GM18499 (cell line): ENCODE measurements around the gene HNRNPF.
A peak's percentile ranks its signal among the peaks of the same experiment; 100 is the strongest.
"Not testable (repeated sequence)": the region's sequence is repeated elsewhere in the genome, so short reads cannot be mapped to it uniquely, and the experiment has no call there.

ENCODE experiments used
- ATAC-seq: cut with Tn5 transposase; IDR thresholded peaks from one replicate; pipeline ENCODE4 v1.9.1; 2021; ENCODE audit warnings: moderate number of reproducible peaks; ENCODE audit not compliant: insufficient read depth, unreplicated experiment

HNRNPF gene

DNA sequence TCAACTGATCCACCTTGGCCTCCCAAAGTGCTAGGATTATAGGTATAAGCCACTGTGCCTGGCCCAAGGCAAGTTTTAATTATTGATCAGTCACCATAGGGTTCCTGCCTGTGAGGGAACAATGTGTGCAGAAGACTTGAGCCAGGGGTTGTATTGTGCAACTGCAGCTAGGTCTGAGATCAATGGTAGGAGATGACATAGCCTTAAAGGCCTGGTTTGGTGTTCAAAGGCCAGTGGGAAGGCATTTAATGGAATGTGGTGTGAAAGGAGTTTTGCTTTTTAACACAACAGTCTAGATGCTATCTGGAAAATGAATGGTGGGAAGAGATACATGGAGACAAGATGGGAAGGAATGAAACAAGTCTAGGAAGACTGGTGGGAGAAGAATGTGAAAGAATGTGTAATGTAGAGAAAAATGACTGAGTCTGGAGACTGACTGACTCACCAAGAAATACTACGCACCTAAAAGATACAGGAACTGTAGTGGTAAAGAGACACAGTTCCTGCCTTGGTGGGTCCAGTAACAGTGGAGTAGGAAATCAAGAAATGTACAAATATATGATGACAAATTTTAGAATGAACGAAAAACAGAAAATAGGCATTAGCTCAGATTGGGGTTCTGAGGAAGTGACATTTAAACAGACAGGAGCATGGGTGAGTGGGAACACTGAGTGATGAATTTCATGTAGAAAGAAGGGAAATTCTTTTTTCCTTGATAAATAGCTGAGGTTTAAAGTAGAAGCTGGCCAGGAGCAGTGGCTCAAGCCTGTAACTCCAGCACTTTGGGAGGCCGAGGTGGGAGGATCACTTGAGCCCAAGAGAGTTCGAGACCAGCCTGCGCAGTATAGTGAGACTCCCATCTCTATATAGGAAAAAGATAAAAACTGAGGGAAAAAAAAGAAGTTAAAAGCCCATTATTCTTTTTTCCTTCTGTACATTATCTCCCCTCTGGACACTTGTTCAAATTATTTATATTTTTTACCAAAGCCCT lies 9.4 kb downstream of the HNRNPF start:
- no peak for ATAC-seq

GRCh38 chr10:43398939-43399319 lies 10.1 kb downstream of the HNRNPF start:
- no peak for ATAC-seq

DNA sequence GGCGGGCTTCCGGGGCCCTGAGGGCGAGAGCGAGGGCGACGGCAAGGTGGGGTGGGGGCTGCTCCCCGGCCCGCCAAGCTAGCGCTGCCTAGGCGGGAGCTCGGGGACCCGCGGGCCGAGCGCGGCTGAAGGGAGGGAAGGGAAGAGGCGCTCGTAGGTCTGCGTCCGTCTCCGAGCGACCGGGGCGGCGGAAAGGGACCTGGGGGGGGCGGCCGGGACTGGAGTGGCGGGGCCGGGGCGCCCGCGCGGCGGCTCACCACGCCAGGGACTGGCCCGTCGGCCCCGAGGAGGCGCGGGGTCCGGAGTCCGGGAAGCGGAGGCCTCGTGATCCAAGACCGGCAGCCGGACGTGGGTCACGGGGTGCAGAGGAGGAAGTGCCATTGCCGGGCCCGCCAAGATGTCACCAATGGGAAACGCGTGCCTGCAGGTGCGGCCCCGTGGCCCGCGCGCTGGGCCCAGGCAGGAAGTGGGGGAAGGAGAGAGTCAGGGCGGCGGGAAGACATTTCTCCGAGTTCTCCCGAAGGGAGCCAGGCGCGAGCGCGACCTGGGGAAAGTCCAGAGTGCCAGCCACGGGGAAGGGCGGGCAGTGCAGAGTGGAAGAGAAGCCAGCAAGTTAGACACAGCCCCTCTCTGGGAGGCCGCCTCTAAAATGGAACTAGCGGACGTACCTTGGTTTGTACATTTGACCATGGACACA lies 11.9 kb downstream of the HNRNPF start:
- peak; percentile 65 for ATAC-seq

GRCh38 chr10:43396061-43396927 lies 12.7 kb downstream of the HNRNPF start:
- peak; percentile 16 for ATAC-seq

GRCh38 chr10:43395571-43396060 lies 13.4 kb downstream of the HNRNPF start:
- ATAC-seq: no peak

- ATAC-seq: no peak
Observed at GRCh38 chr10:43394868-43395267, 14.1 kb downstream of the HNRNPF start.

DNA sequence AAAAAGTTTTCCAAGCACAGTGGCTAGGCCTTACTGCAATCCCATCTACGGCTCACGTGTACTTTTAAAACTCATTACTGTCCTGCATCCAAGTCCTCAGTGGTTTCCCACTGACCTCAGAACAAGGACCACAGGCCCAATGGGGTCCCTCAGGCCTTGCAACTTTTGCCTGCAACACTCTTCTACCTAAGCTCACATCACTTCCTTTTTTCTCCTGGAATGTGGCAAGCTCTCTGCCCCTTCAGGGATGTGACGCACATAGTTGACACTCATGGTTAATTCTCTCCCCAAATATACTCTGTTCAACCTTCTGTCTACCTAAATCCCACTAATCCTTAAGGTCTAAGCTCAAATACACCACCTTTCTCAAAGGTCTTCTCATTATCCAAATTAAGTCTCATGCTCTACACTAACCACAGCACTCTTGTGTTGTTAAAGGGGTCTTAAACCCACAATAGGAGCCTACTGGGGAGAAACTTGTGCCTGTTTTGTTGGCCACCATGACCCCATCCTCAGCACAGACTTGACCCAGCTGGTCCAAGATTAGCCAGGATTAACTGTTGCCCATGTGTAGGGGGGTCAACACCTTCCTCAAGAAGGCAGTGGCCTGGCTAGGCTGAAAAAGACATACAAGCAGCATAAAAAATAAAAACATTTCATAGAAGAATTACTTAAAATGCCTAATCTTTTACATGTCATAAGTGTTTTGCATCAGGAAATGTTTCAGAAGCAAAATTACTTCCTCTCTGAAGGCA lies 15.2 kb downstream of the HNRNPF start:
- ATAC-seq: no peak

DNA sequence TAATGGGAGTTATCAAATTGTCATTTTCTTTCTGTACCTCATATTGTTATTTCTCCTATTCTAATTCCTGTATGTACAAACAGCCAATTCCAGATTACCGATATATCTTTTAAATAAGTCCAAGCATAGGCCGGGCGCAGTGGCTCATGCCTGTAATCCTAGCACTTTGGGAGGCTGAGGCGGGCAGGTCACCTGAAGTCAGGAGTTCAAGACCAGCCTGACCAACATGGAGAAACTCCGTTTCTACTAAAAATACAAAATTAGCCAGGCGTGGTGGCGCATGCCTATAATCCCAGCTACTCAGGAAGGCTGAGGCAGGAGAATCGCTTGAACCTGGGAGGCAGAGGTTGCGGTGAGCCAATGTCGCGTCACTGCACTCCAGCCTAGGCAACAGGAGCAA lies 15.8 kb downstream of the HNRNPF start:
- ATAC-seq: not testable (repeated sequence)

GRCh38 chr10:43392748-43393147 lies 16.2 kb downstream of the HNRNPF start:
- ATAC-seq: no peak

DNA sequence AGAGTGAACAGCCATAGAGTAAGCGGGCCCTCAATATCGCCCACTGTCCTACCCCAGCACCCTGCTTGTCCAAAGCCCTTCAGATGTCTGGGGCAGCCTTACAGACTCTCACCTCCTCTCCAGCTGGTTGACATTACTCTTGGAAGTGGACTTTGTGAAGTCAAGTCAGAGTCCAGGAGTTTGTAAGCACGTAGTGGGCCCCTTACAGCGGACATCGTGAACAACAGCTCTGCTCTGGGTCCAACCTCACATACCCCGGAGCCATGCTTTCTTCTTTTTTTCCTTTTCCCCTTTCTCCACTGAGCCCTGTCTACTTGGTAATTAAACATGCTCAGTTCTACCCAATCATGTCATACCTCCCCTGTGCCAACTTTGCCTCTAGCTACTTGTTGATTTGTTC lies 17.5 kb downstream of the HNRNPF start:
- ATAC-seq: no peak

DNA sequence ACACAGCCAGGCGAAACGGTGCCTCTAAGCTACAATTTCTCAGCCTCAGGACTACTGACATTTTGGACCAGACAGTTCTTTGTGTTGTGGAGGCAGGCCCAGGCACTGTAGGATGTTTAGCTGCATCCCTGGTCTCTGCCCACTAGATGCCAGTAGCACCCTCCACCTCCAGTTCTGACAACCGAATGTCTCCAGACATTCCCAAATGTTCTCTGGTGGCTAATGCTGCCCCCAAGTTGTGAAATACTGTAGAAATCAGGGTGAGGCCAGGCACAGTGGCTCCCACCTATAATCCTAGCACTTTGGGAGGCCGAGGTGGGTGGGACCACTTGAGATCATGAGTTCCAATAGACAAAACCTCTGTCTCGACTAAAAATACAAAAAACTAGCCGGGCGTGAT lies 18.2 kb downstream of the HNRNPF start:
- ATAC-seq: no peak

- ATAC-seq: no peak
Observed at GRCh38 chr10:43390333-43390732, 18.7 kb downstream of the HNRNPF start.

GRCh38 chr10:43389867-43390266 lies 19.1 kb downstream of the HNRNPF start:
- ATAC-seq: no peak

DNA sequence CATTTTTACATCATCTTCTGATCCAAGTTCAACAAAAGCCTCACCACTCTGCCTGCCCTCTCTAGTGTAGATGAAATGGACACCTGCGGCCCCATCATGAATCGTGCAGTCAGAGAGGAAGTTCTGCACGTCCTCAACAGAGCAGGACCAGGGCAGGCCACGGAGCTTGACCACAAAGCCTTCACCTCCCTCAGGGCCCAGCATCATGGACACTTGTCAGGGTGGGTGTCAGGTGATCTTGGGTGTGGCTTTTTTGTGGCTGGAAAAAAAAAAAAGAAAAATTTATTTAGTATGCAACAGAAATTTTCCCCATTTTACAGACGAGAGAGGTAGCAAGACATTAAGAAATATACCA lies 21.3 kb downstream of the HNRNPF start:
- no peak for ATAC-seq

DNA sequence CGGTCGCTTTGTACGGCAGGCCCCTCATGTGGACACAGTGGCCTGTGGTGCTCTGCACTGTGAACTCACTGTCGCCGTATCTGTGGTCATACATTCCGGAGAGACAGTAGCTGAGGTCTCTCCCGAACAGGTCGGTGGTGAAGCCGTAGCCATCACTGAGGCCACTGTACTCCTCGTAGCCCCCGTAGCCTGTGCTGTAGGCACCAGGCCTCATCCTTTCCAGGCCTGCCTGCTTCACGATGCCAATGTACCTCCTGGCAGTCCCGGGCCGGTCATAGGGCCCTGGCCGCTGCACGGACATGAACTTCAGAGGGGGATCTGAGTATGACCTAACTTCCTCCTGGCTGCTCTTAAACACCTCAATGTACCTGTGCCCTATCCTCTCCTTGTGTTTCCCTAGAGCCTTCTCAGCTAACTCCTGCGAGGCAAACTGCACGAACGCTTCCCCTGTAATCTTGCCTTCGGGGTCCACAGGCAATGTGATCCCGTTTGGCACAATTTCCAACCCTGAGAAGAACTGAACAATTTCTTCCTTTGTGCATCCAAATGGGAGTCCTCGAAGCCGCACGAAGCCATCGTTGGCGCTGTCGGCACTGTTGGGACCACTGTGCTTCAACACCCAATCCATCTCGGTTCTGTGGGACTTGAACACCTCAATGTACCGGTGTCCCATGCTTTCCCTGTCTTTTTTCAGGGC lies 21.9 kb downstream of the HNRNPF start:
- no peak for ATAC-seq

GRCh38 chr10:43386549-43386948 lies 22.4 kb downstream of the HNRNPF start:
- ATAC-seq: no peak

DNA sequence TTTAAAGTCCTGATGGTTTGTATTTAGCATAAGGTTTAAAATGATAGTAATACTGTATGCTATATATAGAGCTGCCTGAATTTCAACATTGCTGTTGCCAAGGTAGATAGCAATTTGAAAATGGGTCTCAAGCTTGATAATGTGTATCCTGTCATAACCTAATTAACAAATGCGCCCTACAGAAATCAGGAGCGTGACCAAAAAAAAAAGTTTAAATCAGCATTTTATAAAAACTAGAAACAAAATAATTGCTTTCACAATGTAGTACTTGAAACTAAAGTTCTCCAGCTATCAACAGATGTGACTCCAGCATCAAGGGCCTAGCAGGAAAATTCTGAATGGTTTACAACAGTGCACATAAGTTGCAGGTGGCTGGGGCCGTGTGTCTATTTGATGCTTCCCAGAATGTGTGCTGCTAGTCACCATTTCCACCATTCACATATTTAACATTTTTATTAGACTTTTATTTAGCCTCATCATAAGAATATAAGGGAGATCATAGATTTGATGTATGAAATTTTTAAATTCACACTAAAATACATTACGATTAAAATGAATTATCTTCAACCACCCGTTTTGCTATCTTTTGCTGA lies 23.5 kb downstream of the HNRNPF start:
- ATAC-seq: no peak

- ATAC-seq: no peak
Observed at GRCh38 chr10:43384252-43385221, 24.4 kb downstream of the HNRNPF start.
